ENCODE data around the gene PKP3.

PKP3 gene

DNA sequence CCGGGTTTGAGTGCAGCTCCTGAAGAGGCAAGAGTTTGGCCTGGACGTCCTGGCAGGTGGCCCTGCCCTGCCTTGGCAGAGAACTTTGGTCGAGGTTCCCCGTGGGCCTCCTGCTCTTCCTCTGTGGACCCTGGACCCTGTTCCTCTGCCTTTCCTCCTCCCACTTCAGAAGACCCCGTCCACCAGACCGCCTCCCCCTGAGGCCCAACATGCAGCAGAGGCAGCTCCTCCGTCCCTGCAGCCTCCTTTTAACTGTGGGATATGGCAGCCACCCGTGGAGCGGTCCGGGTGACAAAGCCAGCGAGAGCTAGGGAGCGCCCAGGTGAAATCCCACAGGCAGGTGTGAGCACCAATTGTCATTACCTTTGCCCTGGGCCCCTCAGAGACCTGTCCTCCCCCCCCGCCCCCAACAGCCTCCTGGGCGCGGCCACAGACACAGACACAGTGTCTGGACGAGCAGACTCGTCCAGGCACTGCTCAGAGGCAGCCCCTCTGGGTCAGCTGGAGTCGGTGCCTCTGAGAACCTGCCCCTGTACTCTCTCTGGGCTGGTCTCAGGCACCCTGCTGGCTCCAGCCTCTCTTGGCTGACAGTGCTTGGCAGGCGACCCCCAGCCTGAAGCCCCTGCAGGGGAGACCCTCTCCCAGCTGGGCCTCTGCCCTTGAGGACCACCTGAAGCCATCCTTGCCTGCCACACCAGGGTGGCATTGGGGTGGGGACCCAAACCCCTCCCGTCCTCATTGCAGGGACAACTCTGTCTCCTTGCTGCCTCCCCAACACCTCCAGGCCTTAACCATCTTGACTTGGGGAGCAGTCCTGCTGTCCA lies 52.0 kb downstream of the PKP3 start:
- Histone ChIP-seq H3K27ac (ENCODE audit: low read depth, low read length) (no peak overlapping the region), H3K9me2 (replicated peaks; ENCODE audit: insufficient read depth, low read length) (no peaks in the 10 kb centered on the region), H3K79me2 (ENCODE audit: insufficient read depth, low read length) (no peaks in the 10 kb centered on the region; the same call in 1 of the 2 replicates), H3K4me2 (ENCODE audit: low read depth, low read length, poor library complexity, severe bottlenecking) (no peak overlapping the region), H3K4me3 (ENCODE audit: insufficient read depth, low read length, poor library complexity, severe bottlenecking) (no peak overlapping the region), H3K9ac (ENCODE audit: low read length) (no peak overlapping the region), H2AFZ (ENCODE audit: low read depth, low read length, severe bottlenecking) (no peak overlapping the region), H4K20me1 (ENCODE audit: low read depth, low read length) (no peaks in the 10 kb centered on the region), H3K9me3 (ENCODE audit: insufficient read depth, low read length) (no peaks in the 10 kb centered on the region), H3K27me3 (ENCODE audit: low read length) (no peaks in the 10 kb centered on the region), H3F3A (ENCODE audit: insufficient read depth) (peaks cover 24% of the 10 kb centered on the region), H3K36me3 (ENCODE audit: low read length) (no peaks in the 10 kb centered on the region)
- TF ChIP-seq EZH2phosphoT487 (conservative IDR thresholded peaks at IDR 0.05; ENCODE audit: low read length) = no peak
- TF ChIP-seq, protein P1, sequence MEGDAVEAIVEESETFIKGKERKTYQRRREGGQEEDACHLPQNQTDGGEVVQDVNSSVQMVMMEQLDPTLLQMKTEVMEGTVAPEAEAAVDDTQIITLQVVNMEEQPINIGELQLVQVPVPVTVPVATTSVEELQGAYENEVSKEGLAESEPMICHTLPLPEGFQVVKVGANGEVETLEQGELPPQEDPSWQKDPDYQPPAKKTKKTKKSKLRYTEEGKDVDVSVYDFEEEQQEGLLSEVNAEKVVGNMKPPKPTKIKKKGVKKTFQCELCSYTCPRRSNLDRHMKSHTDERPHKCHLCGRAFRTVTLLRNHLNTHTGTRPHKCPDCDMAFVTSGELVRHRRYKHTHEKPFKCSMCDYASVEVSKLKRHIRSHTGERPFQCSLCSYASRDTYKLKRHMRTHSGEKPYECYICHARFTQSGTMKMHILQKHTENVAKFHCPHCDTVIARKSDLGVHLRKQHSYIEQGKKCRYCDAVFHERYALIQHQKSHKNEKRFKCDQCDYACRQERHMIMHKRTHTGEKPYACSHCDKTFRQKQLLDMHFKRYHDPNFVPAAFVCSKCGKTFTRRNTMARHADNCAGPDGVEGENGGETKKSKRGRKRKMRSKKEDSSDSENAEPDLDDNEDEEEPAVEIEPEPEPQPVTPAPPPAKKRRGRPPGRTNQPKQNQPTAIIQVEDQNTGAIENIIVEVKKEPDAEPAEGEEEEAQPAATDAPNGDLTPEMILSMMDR (IDR thresholded peaks at IDR 0.05; ENCODE audit: insufficient read depth, low read length, poor library complexity, severe bottlenecking) = no peak

DNA sequence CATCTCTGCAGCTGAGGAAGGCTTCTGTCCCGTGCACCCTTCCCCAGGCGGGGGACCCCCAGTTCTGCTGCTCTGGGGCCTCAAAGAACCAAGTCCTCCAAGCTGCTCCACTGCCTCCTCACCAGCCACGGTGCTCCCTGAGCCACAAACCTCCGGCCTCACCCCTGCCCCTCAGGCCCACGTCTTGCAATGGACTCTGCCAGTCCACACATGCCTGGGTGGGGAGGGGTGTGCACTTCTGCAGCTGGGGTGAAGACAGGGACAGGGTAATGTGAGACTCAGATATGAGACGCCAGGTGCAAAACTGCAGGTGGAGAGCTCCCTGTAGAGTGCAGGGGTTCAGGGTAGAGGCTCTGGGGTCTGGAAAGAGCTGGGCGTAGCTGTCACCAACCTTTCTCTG lies 52.9 kb downstream of the PKP3 start:
- TF ChIP-seq EZH2phosphoT487 (conservative IDR thresholded peaks at IDR 0.05; ENCODE audit: low read length) = no peak
- H3F3A ChIP-seq (ENCODE audit: insufficient read depth) = peaks cover 24% of the 10 kb centered on the region
- no peaks in the 10 kb centered on the region for H3K9me3 ChIP-seq (ENCODE audit: insufficient read depth, low read length)
- H4K20me1 ChIP-seq (ENCODE audit: low read depth, low read length) = no peaks in the 10 kb centered on the region
- H3K27ac ChIP-seq (ENCODE audit: low read depth, low read length) = no peak overlapping the region
- H3K79me2 ChIP-seq (ENCODE audit: insufficient read depth, low read length) = peaks cover 7% of the 10 kb centered on the region
- H3K9ac ChIP-seq (ENCODE audit: low read length) = no peak overlapping the region
- H3K27me3 ChIP-seq (ENCODE audit: low read length) = no peaks in the 10 kb centered on the region
- H3K36me3 ChIP-seq (ENCODE audit: low read length) = no peaks in the 10 kb centered on the region
- H3K4me3 ChIP-seq (ENCODE audit: insufficient read depth, low read length, poor library complexity, severe bottlenecking) = no peak overlapping the region
- no peaks in the 10 kb centered on the region for H3K9me2 ChIP-seq (replicated peaks; ENCODE audit: insufficient read depth, low read length)
- no peak overlapping the region for H2AFZ ChIP-seq (ENCODE audit: low read depth, low read length, severe bottlenecking)
- H3K4me2 ChIP-seq (ENCODE audit: low read depth, low read length, poor library complexity, severe bottlenecking) = no peak overlapping the region

DNA sequence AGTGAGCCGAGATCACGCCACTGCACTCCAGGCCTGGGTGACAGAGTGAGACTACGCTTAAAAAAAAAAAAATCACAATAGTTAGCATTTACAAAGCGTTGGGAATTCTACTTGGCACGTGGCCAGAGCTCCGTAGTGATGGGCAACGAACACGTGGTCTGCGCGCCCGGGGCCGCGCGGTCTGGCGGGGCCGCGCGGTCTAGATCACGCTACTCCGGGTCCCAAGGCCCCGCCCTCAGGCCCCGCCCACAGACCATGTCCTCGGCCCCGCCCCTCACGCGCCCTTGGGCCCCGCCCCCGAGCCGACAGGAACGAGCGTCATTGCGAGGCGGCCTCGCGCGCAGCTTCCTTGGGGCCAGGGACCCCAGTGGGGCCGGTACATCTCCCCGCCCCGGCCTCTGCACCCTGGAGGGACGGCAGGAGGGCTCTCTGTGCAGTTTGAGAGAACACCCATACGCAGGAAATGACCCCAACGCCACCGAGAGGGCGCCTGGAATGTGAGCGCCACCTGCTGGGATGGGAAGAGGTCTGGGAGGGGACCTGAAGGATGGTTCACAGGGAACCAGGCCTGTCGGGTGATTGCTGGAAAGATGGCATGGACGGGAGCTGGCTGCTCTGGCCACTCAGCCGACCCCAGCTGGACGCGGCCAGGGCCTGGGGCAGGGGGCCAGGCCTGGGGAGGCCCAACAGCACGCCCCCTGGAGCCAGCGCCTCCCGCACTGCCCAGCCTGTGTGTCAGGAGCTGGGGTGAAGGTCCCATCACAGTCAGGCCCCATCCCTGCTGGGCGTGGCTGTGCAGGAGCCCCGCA lies 54.1 kb downstream of the PKP3 start:
- no peaks in the 10 kb centered on the region for H3K9me2 ChIP-seq (replicated peaks; ENCODE audit: insufficient read depth, low read length)
- H3K4me3 ChIP-seq (ENCODE audit: insufficient read depth, low read length, poor library complexity, severe bottlenecking) = peak overlapping the region; percentile 76
- no peaks in the 10 kb centered on the region for H3K36me3 ChIP-seq (ENCODE audit: low read length)
- peak overlapping the region; percentile 70 for H3K9ac ChIP-seq (ENCODE audit: low read length)
- H3F3A ChIP-seq (ENCODE audit: insufficient read depth) = peaks cover 24% of the 10 kb centered on the region
- H3K9me3 ChIP-seq (ENCODE audit: insufficient read depth, low read length) = no peaks in the 10 kb centered on the region
- peak overlapping the region; percentile 87 for H2AFZ ChIP-seq (ENCODE audit: low read depth, low read length, severe bottlenecking)
- TF ChIP-seq, protein P1 (IDR thresholded peaks at IDR 0.05; ENCODE audit: insufficient read depth, low read length, poor library complexity, severe bottlenecking) = peak; percentile 99
- TF ChIP-seq EZH2phosphoT487 (conservative IDR thresholded peaks at IDR 0.05; ENCODE audit: low read length) = no peak
- no peaks in the 10 kb centered on the region for H4K20me1 ChIP-seq (ENCODE audit: low read depth, low read length)
- H3K79me2 ChIP-seq (ENCODE audit: insufficient read depth, low read length) = peaks cover 7% of the 10 kb centered on the region
- peak overlapping the region; percentile 61 for H3K4me2 ChIP-seq (ENCODE audit: low read depth, low read length, poor library complexity, severe bottlenecking)
- peak overlapping the region; percentile 78 for H3K27ac ChIP-seq (ENCODE audit: low read depth, low read length)
- no peaks in the 10 kb centered on the region for H3K27me3 ChIP-seq (ENCODE audit: low read length)

Data from SU-DHL-6 (cell line).